Measurements from ENCODE around the gene RAB34.
A peak's percentile ranks its signal among the peaks of the same experiment; 100 is the strongest.

Gene RAB34

DNA sequence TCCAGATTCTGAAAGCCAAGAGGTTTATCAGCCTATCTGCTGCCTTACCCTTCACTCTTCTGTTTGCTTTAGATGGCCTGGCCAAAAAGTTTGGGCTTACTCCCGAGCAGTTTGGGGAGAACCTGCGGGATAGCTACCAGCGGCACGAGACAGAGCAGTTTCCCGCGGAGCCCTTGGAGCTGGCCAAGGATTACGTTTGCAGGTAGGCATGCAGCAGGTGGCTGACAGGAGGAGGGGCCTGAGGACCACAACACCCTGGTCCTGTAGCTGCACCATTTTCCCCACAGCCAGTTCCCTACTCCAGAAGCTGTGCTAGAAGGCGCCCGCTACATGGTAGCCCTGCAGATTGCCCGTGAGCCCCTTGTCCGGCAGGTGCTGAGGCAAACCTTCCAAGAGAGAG lies 35.0 kb downstream of the RAB34 start:
- no peak overlapping the region for H3K4me3 ChIP-seq (ENCODE audit: low read depth, low read length)
- TF ChIP-seq CTCF (IDR thresholded peaks at IDR 0.05; ENCODE audit: borderline replicate concordance, insufficient read depth, low read depth, low read length): no peak

DNA sequence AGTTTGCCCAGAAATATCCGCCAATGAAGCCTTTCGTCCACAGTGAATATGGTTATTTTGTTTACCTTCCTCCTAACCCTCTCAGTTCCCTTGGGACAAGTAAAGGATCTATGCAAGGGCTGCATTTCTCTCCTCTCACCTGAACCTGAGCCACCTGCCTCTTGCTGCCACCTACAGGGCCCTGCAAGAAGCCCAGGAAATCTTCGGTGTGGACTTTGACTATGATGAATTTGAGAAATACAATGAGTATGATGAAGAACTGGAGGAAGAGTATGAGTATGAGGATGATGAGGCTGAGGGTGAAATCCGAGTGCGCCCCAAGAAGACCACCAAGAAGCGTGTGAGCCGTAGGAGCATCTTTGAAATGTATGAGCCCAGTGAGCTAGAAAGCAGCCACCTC lies 41.7 kb downstream of the RAB34 start:
- peak; percentile 43; the same call in 1 of the 2 replicates for TF ChIP-seq CTCF (IDR thresholded peaks at IDR 0.05; ENCODE audit: borderline replicate concordance, insufficient read depth, low read depth, low read length)
- H3K4me3 ChIP-seq (ENCODE audit: low read depth, low read length): no peak overlapping the region

DNA sequence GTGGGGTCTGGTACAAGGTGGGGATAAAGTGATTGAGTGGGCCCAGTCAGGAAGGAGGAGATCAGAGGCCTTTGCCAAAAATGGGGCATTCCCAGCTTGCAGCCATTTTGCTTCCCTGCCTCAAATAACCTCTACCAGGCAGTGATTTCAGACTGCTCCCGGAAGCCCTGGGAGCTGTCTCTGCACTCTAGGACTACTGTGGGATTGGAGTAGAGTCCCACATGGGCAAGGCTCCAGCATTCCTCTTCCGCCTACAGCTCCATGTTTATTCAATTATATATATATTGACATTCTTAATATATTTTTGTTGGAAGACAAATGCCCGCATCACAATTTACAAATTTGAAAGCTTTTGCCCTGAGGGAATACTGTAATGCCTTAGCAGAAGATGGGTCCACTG lies 42.2 kb downstream of the RAB34 start:
- no peak for TF ChIP-seq CTCF (IDR thresholded peaks at IDR 0.05; ENCODE audit: borderline replicate concordance, insufficient read depth, low read depth, low read length)

GRCh38 chr17:28669918-28670317 lies 47.8 kb downstream of the RAB34 start:
- TF ChIP-seq CTCF (IDR thresholded peaks at IDR 0.05; ENCODE audit: borderline replicate concordance, insufficient read depth, low read depth, low read length): no peak
- no peak overlapping the region for H3K4me3 ChIP-seq (ENCODE audit: low read depth, low read length)

More for the DNA sequence above, 42.2 kb downstream of the RAB34 start:
- H3K4me3 ChIP-seq (ENCODE audit: low read depth, low read length): no peak overlapping the region

GRCh38 chr17:28667870-28668269 lies 49.8 kb downstream of the RAB34 start:
- no peak for TF ChIP-seq CTCF (IDR thresholded peaks at IDR 0.05; ENCODE audit: borderline replicate concordance, insufficient read depth, low read depth, low read length)
- no peak overlapping the region for H3K4me3 ChIP-seq (ENCODE audit: low read depth, low read length)

- H3K4me3 ChIP-seq (ENCODE audit: low read depth, low read length): no peak overlapping the region
- TF ChIP-seq CTCF (IDR thresholded peaks at IDR 0.05; ENCODE audit: borderline replicate concordance, insufficient read depth, low read depth, low read length): no peak
Measured at GRCh38 chr17:28665994-28666393, 51.7 kb downstream of the RAB34 start.
